GM12878 (cell line): ENCODE data around the gene TAOK2. TPM values are rescaled to one million over a fixed set of nuclear protein-coding genes. Genes with fewer than 3 reads are reported as not detected.
A peak's percentile ranks its signal among the peaks of the same experiment; 100 is the strongest.

Experiments used
- ATAC-seq: fragments of 200-7000 bp; cut with Tn5 transposase; 3 replicates; pipeline ENCODE4 v1.9.1; 2020; ENCODE audit warnings: mild to moderate bottlenecking, moderate library complexity
- BruUV-seq: library from RNA; stranded (reverse); fragments of 400-500 nt; replicated peaks from 2 replicates; lab custom pipeline; 2021; lab: Mats Ljungman, UMichigan
- CTCF ChIA-PET: fragments of 300-600 bp; sonication (Branson Sonifier 250); formaldehyde crosslinking; extraction: SDS; loops from one replicate; lab custom pipeline; 2021; ENCODE audit warnings: inconsistent platforms; lab: Yijun Ruan, JAX
- POLR2A ChIA-PET: fragments of 350-600 bp; formaldehyde crosslinking; extraction: SDS; loops from one replicate; lab custom pipeline; 2021; ENCODE audit warnings: inconsistent platforms; lab: Charles Lee
- RAD21 ChIA-PET: fragments of 300-600 bp; sonication (Branson Sonifier 250); formaldehyde crosslinking; loops from one replicate; lab custom pipeline; 2023; ENCODE audit warnings: antibody characterized with exemption; ENCODE audit not compliant: unreplicated experiment; lab: Charles Lee
- SMC1A ChIA-PET: fragments of 300-600 bp; sonication (Branson Sonifier 250); formaldehyde crosslinking; loops from one replicate; lab custom pipeline; 2023; ENCODE audit not compliant: unreplicated experiment, uncharacterized antibody; lab: Charles Lee
- DNase-seq: peaks from one replicate; pipeline ENCODE4 v3.0.0-alpha.2; 2011; ENCODE audit warnings: low read depth, low spot score
- FAIRE-seq: peaks from 3 replicates; lab custom pipeline; 2011; peaks lifted over from hg19 to GRCh38; lab: Jason Lieb, UNC
- H2AFZ ChIP-seq: 2 replicates; pipeline ENCODE4 v1.6.0; 2011; ENCODE audit warnings: low read depth, low read length, control low read depth; ENCODE audit not compliant: control insufficient read depth
- H3K27ac ChIP-seq: 2 replicates; pipeline ENCODE4 v1.5.1; 2011; ENCODE audit warnings: control low read depth; ENCODE audit not compliant: control insufficient read depth, insufficient read depth
- H3K27me3 ChIP-seq, 2 experiments: replicated peaks in 1 of 2; 2 replicates each; pipeline versions ENCODE4 v1.6.0 to v1.6.1; 2011; ENCODE audit warnings: low read length in 1 of 2; ENCODE audit not compliant: control insufficient read depth in 2 of 2, insufficient read depth in 2 of 2
- H3K36me3 ChIP-seq, 2 experiments: 2 replicates each; pipeline ENCODE4 v1.5.1; 2011; ENCODE audit warnings: low read length in 1 of 2; ENCODE audit not compliant: control insufficient read depth in 2 of 2, insufficient read depth in 2 of 2
- H3K4me1 ChIP-seq: 2 replicates; pipeline ENCODE4 v1.6.1; 2011; ENCODE audit warnings: mild to moderate bottlenecking, low read length, moderate library complexity, mixed read lengths; ENCODE audit not compliant: control insufficient read depth, insufficient read depth
- H3K4me2 ChIP-seq: 2 replicates; pipeline ENCODE4 v1.6.0; 2011; ENCODE audit warnings: control low read depth; ENCODE audit not compliant: control insufficient read depth, insufficient read depth
- H3K4me3 ChIP-seq: fragments of 200-600 bp; sonication (generic); 2 replicates; pipeline ENCODE4 v1.5.1; 2016
- H3K79me2 ChIP-seq: 2 replicates; pipeline ENCODE4 v1.6.0; 2011; ENCODE audit warnings: low read length; ENCODE audit not compliant: control insufficient read depth, insufficient read depth
- H3K9ac ChIP-seq: 2 replicates; pipeline ENCODE4 v1.8.0; 2011; ENCODE audit warnings: low read length, control low read depth, mixed read lengths; ENCODE audit not compliant: control insufficient read depth, insufficient read depth
- H3K9me3 ChIP-seq: replicated peaks from 3 replicates; pipeline ENCODE4 v1.5.1; 2011; ENCODE audit warnings: mild to moderate bottlenecking, low read length; ENCODE audit not compliant: control insufficient read depth, insufficient read depth
- H4K20me1 ChIP-seq: 2 replicates; pipeline ENCODE4 v1.6.0; 2011; ENCODE audit not compliant: control insufficient read depth, insufficient read depth
- DPF2 ChIP-seq: fragments of 450-650 bp; IDR thresholded peaks from 2 replicates; pipeline ENCODE4 v1.6.1; 2017; ENCODE audit warnings: mild to moderate bottlenecking
- IKZF2 ChIP-seq, 2 experiments: fragments of 450-650 bp; IDR thresholded peaks; 2 replicates each; pipeline ENCODE4 v1.6.1; 2017; ENCODE audit warnings: mild to moderate bottlenecking in 2 of 2, moderate library complexity in 2 of 2
- LARP7 ChIP-seq: fragments of 450-650 bp; IDR thresholded peaks from 2 replicates; pipeline ENCODE4 v1.6.1; 2017; ENCODE audit warnings: mild to moderate bottlenecking
- WGBS: methylation state at CpG from one replicate; pipeline ENCODE4 v1.1.6; 2016; ENCODE audit warnings: low lambda C conversion rate; ENCODE audit not compliant: insufficient replicate concordance, insufficient coverage; ENCODE audit errors: missing lambda C conversion rate; 5-methylcytosine and 5-hydroxymethylcytosine counted together
- in situ Hi-C: fragments of 300-500 bp; cut with MboI; formaldehyde crosslinking; loops from 9 replicates; pipeline ENCODE4 v1.14.3; 2018; ENCODE audit warnings: mixed read lengths
- intact Hi-C: fragments of 100-400 bp; cut with micrococcal nuclease; formaldehyde crosslinking; loops from one replicate; pipeline ENCODE4 v1.14.2; 2022; ENCODE audit not compliant: unreplicated experiment
- polyA plus RNA-seq, 11 experiments: library from polyadenylated mRNA; depleted of rRNA in 4 of 11; unstranded in 6 of 11; stranded (reverse) in 5 of 11; fragments of >200 nt; fragmentation: Nextera tagmentation in 4 of 11; fragmentation: Illumina TruSeq in 1 of 11; extraction: Ambion mirVana in 4 of 11; extraction: Trizol in 1 of 11; gene quantifications; 1 replicate in 1 of 11; 2 replicates in 10 of 11; pipeline versions ENCODE4 v1.2.1 to v1.2.3, GENCODE V29; 2011 to 2016; ENCODE audit warnings: inconsistent platforms in 2 of 11, missing spikeins in 2 of 11, low read depth in 1 of 11
- total RNA-seq, 4 experiments: library from RNA; depleted of rRNA in 3 of 4; stranded (reverse); fragments of >200 nt in 3 of 4; fragmentation: Illumina TruSeq in 1 of 4; extraction: Trizol in 1 of 4; gene quantifications; 2 replicates each; pipeline versions ENCODE4 v1.2.1 to v1.2.3, GENCODE V29; 2013 to 2021
- TF ChIP-seq, protein P1 (sequence below): fragments of 450-650 bp; IDR thresholded peaks from 2 replicates; pipeline ENCODE4 v1.6.1; 2018; ENCODE audit warnings: borderline replicate concordance, mild to moderate bottlenecking; ENCODE audit not compliant: partially characterized antibody
- TF ChIP-seq, protein P2 (sequence below): IDR thresholded peaks from 2 replicates; pipeline ENCODE4 v1.6.1; 2012; ENCODE audit warnings: mild to moderate bottlenecking, low read depth, low read length
- TF ChIP-seq, protein P3 (sequence below): fragments of 450-650 bp; IDR thresholded peaks from 2 replicates; pipeline ENCODE4 v1.6.1; 2014; ENCODE audit warnings: mild to moderate bottlenecking
- TF ChIP-seq, protein P4 (sequence below), 3 experiments: IDR thresholded peaks in 2 of 3; conservative IDR thresholded peaks in 1 of 3; 2 replicates each; pipeline ENCODE4 v1.5.1; 2011; ENCODE audit warnings: low read depth in 3 of 3, low read length in 3 of 3, mild to moderate bottlenecking in 3 of 3, control low read depth in 2 of 3, moderate library complexity in 2 of 3, inconsistent platforms in 1 of 3, mixed read lengths in 1 of 3; ENCODE audit not compliant: control insufficient read depth in 2 of 3, insufficient read depth in 1 of 3; ENCODE audit errors: extremely low read depth in 1 of 3

Gene TAOK2
- total and polyA plus RNA-seq, 10 of the 15 experiments (the other 5 are each of a cell fraction or from before 2014, with no cell fraction given), result 0.14 to 40.2 (median 11.6) TPM

DNA sequence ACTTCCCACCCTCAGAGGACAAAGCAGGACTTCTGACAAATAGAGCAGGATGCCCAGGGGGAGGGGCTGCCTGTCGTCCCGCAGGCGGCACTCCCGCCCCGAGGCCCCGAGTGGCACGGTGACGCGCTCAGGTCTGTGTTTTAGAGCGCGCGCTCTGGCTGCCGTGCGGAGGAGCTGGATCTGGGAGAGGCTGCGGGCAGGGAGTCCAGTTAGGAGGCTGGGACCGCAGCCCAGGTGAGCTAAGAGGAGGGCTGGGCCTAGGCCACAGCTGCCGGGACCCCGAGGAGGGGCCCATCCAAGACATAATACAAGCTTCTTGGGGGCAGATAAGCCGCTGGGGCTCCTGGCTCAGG, 30.7 kb downstream of the TAOK2 start (continued):
- TF ChIP-seq, protein P1, sequence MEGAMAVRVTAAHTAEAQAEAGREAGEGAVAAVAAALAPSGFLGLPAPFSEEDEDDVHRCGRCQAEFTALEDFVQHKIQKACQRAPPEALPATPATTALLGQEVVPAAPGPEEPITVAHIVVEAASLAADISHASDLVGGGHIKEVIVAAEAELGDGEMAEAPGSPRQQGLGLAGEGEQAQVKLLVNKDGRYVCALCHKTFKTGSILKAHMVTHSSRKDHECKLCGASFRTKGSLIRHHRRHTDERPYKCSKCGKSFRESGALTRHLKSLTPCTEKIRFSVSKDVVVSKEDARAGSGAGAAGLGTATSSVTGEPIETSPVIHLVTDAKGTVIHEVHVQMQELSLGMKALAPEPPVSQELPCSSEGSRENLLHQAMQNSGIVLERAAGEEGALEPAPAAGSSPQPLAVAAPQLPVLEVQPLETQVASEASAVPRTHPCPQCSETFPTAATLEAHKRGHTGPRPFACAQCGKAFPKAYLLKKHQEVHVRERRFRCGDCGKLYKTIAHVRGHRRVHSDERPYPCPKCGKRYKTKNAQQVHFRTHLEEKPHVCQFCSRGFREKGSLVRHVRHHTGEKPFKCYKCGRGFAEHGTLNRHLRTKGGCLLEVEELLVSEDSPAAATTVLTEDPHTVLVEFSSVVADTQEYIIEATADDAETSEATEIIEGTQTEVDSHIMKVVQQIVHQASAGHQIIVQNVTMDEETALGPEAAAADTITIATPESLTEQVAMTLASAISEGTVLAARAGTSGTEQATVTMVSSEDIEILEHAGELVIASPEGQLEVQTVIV, result no peak
- TF ChIP-seq LARP7 (no peak), DPF2 (no peak)
- TF ChIP-seq, protein P2, sequence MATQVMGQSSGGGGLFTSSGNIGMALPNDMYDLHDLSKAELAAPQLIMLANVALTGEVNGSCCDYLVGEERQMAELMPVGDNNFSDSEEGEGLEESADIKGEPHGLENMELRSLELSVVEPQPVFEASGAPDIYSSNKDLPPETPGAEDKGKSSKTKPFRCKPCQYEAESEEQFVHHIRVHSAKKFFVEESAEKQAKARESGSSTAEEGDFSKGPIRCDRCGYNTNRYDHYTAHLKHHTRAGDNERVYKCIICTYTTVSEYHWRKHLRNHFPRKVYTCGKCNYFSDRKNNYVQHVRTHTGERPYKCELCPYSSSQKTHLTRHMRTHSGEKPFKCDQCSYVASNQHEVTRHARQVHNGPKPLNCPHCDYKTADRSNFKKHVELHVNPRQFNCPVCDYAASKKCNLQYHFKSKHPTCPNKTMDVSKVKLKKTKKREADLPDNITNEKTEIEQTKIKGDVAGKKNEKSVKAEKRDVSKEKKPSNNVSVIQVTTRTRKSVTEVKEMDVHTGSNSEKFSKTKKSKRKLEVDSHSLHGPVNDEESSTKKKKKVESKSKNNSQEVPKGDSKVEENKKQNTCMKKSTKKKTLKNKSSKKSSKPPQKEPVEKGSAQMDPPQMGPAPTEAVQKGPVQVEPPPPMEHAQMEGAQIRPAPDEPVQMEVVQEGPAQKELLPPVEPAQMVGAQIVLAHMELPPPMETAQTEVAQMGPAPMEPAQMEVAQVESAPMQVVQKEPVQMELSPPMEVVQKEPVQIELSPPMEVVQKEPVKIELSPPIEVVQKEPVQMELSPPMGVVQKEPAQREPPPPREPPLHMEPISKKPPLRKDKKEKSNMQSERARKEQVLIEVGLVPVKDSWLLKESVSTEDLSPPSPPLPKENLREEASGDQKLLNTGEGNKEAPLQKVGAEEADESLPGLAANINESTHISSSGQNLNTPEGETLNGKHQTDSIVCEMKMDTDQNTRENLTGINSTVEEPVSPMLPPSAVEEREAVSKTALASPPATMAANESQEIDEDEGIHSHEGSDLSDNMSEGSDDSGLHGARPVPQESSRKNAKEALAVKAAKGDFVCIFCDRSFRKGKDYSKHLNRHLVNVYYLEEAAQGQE, result no peak

DNA sequence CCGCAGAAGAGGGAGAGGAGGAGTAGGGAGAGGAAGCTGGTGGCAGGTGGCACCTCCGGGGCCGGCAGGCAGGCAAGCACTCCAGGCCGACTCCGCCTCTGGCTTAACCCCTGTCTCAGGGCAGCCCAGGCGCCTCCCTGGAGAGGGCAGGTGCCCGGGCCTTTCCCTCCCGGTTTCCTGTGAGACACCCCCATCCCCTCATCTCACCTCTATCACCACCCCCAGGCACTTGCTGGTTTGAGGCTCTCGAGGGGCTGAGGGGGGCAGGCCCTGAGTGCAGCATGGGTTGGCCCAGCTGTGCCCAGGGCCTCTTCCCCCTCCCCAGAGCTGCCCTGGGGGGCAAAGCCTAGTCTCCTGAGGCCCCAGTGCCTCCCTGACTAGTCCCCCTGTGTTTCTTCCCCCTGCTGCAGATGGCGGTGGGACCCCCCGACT, 31.2 kb downstream of the TAOK2 start:
- CTCF ChIA-PET, result interaction anchor here (1.1 to 1.4 kb wide), 4 partner anchors 18 to 393 kb away, joined by 3 to 4 read pairs (median 3); partner anchors contain the start of gene C16orf92
- POLR2A ChIA-PET, result no interaction called here
- Histone ChIP-seq H3K4me2 (no peak overlapping the region), H2AFZ (no peak overlapping the region), H3K4me1 (no peaks in the 10 kb centered on the region), H4K20me1 (no peaks in the 10 kb centered on the region)
- in situ Hi-C loops, result loop anchor here (25.0 kb wide), 1 partner anchor 893 kb away; no protein-coding TSS in a partner anchor
- WGBS, result 26% methylated on average over 10 of the region's 11 CpGs
- RAD21 ChIA-PET, result no interaction called here
- TF ChIP-seq, protein P3, sequence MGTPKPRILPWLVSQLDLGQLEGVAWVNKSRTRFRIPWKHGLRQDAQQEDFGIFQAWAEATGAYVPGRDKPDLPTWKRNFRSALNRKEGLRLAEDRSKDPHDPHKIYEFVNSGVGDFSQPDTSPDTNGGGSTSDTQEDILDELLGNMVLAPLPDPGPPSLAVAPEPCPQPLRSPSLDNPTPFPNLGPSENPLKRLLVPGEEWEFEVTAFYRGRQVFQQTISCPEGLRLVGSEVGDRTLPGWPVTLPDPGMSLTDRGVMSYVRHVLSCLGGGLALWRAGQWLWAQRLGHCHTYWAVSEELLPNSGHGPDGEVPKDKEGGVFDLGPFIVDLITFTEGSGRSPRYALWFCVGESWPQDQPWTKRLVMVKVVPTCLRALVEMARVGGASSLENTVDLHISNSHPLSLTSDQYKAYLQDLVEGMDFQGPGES, result no peak
- TF ChIP-seq, protein P4, sequence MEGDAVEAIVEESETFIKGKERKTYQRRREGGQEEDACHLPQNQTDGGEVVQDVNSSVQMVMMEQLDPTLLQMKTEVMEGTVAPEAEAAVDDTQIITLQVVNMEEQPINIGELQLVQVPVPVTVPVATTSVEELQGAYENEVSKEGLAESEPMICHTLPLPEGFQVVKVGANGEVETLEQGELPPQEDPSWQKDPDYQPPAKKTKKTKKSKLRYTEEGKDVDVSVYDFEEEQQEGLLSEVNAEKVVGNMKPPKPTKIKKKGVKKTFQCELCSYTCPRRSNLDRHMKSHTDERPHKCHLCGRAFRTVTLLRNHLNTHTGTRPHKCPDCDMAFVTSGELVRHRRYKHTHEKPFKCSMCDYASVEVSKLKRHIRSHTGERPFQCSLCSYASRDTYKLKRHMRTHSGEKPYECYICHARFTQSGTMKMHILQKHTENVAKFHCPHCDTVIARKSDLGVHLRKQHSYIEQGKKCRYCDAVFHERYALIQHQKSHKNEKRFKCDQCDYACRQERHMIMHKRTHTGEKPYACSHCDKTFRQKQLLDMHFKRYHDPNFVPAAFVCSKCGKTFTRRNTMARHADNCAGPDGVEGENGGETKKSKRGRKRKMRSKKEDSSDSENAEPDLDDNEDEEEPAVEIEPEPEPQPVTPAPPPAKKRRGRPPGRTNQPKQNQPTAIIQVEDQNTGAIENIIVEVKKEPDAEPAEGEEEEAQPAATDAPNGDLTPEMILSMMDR (IDR thresholded peaks at IDR 0.05 in 2 of 3, conservative IDR thresholded peaks at IDR 0.05 in 1 of 3; ENCODE audit: control insufficient read depth in 2 of 3, extremely low read depth in 1 of 3, insufficient read depth in 1 of 3, low read depth in 3 of 3, low read length in 3 of 3), result no peak
- TF ChIP-seq IKZF2 (IDR thresholded peaks at IDR 0.05), result no peak
- TF ChIP-seq, all 136 proteins: peak for 0
- no peaks in the 10 kb centered on the region for H3K27me3 ChIP-seq
- FAIRE-seq (no peak), DNase-seq (no peak), ATAC-seq (peak; percentile 56)
- no peaks in the 10 kb centered on the region for H3K79me2 ChIP-seq
- BruUV-seq, result no TSS peak
- H3K9ac ChIP-seq, result no peak overlapping the region
- no peak overlapping the region for H3K27ac ChIP-seq
- SMC1A ChIA-PET, result no interaction called here
- H3K9me3 ChIP-seq, result no peaks in the 10 kb centered on the region
- no peak overlapping the region for H3K4me3 ChIP-seq
- H3K36me3 ChIP-seq, result peaks cover 0 to 3% of the 10 kb centered on the region in 2 experiments; a peak in 2 of 4 replicates
- intact Hi-C loops, result no loop called here
